Stimulated activated CD8-positive, alpha-beta memory T cell treated with anti-CD3 and anti-CD28 coated beads, Interleukin-4, amount 100 ng/mL, for 4 hours (primary cell): ENCODE measurements around the gene ZNF418.

Source experiments
- DNase-seq, 2 donors: peaks; one replicate each; pipeline ENCODE4 v3.0.0-alpha.2; 2020; ENCODE audit warnings: low read depth in 2 of 2, low spot score in 1 of 2

The ZNF418 gene

GRCh38 chr19:57934820-57935665 lies at the start of gene ZNF418:
Gene ZNF418 (minus strand): TSS chr19:57935402. CDS start chr19:57933822, 1,580 bp downstream.
- DNase-seq: peak in 1 of 2 donors; percentile 12

DNA sequence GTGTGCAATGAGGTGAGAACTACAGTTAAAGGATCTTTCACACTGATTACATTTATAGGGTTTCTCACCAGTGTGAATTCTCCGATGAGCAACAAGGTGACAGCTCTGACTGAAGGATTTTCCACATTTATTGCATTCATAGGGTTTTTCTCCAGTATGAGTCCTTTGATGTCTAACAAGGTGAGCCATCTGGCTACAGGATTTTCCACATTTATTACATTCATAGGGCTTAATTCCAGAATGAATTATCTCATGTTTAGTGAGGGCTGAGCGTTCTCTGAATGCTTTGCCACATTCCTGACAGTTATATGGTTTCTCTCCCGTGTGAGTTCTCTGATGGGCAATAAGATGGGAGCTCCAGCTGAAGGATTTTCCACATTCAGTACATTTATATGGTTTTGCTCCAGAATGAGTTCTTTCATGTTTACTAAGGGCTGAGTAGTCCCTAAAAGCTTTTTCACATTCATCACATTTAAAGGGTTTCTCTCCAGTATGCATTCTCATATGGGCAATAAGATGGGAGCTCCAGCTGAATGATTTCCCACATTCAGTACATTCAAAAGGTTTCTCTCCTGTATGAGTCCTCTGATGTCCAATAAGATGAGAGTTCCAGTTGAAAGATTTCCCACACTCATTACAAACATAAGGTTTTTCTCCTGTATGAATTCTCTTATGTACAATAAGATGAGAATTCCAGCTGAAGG lies 43.5 kb upstream of the ZNF418 start:
- no peak for DNase-seq

GRCh38 chr19:57974434-57974833 lies 39.2 kb upstream of the ZNF418 start, which contains the start of gene C19orf18:
Gene C19orf18 (minus strand): TSS chr19:57974534. CDS start chr19:57974432, 102 bp downstream.
- no peak for DNase-seq

- DNase-seq: no peak
Observed at GRCh38 chr19:57964761-57965160, 29.6 kb upstream of the ZNF418 start.

DNA sequence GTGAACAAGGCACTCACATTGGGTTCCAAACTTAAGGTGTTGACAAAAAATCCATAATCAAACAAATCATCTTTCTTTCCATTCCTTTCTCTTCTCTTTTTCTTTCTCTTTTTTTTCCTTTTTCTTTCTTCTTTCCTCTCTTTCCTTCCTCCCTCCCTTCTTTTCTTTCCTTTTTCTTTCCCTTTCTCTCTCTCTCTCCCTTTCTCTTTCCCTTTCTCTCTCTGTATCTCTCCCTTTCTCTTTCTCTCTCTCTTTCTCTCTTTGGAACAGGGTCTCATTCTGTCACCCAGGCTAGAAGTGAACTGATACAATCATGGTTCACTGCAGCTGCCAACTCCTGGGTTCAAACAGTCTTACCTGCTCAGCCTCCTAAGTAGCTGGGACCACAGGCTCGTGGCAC lies 26.6 kb upstream of the ZNF418 start:
- DNase-seq: no peak

- no peak for DNase-seq
Observed at GRCh38 chr19:57954996-57955395, 19.8 kb upstream of the ZNF418 start.

- no peak for DNase-seq
Observed at GRCh38 chr19:57949702-57950101, 14.5 kb upstream of the ZNF418 start.

DNA sequence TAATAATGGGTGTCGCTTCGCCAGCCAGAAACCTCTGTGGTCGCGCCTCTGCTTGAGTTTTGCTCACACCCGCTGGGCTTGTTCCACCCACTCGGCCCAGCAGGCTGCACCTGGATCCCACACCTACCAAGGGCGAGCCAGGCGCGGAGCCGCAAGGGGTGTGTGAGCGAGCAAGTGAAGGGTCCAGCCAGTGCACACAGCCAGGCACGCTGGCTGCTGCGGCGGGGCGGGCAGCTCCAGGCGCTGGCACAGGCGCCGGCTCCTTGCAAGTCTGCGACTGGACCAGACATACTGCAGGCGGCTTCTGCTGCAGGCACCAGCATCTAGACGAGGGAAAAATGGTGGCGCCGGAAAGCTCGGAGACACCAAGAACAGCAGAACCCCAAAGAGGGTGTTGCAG lies 14.1 kb upstream of the ZNF418 start:
- DNase-seq: no peak

DNA sequence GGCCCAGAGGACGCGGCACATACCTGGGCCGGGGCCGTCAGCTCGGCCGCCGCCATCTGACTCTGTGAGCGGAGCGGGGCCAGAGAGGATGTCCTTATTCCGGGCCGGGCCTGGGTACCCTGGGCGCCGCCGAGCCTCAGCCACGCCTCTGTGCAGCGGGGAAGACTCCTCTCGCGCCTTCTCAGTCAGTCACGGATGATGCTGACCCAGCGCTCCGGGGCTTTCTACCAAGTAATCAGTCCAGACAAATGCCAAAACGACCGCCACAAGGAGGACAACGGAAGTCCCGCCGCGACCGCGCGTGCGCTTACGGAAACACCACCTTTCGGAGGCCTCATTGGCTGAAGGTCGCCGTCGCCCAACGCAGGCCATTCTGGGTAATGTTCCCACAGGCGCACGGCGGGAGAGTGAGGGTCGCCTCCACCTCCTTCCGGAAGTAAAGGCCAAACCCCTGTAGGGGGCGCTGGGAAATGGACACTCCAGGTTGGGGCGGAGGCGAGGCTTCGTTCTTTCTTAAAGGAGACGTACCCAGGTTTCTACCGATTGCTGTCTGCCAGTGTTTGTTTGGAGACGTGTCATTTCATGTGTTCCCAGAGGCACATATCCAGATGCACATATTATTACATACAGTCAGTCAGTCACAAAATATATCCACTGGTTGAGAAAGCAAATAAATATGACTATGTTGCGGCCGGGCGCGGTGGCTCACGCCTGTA lies 12.4 kb upstream of the ZNF418 start, which contains the start of gene ZNF256:
ZNF256 (minus strand) TSS at position 288 of the 716 bp plus-strand sequence; CDS start at position 56, 232 bp downstream.
- peak; percentile 77 to 81 for DNase-seq

DNA sequence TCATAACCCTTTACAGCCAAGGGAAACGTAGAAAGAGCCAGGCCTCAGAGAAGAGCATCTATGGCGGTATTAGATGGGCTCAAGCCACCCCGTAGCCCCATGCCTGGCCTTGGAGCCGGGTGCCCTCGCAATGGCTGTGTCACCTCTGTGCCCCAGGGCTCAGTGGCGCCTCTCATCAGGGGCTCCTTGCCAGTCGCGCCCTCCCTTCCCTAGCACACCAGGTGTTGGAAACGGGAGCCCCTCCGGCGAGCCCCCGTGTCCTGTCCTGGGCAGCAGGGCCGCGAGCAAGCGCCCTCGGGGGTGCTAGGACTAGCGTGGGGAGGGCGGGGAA lies 11.9 kb upstream of the ZNF418 start:
- DNase-seq: no peak

DNA sequence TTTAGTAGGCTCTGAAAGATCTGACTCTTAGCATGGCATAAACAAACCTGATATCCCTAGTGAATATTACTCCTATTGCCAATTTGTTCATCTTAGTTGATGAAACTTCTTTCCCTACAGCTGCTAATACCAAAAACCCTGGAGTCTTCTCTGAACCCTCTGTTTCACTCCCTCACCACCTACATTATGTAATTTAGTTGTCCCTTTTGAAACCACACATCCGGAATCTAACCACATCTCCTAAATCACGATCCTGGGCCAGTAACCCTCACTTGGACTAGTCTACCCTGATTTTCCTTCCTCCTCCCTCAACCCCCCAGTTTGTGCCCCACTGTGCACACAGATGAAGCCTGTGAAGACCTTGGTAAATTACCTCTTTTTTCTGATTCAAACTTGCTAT lies 11.1 kb upstream of the ZNF418 start:
- DNase-seq: no peak

DNA sequence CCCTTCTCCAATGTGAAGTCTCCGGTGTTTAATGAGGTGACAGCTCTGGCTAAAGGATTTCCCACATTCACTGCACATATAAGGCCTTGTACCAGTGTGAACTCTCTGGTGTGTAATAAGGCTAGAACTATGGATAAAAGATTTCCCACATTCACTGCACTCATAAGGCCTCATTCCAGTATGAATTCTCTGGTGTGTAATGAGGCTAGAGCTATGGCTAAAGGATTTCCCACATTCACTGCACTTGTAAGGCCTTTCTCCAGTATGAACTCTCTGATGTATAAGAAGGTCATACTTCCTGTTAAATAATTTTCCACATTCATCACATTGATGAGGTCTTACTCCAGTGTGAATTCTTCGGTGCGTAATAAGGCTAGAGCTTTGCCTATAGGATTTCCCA lies 6.4 kb upstream of the ZNF418 start:
- DNase-seq: no peak

GRCh38 chr19:57935731-57936130 lies 529 bp upstream of the ZNF418 start:
- no peak for DNase-seq

GRCh38 chr19:57927587-57927986 lies 7.6 kb downstream of the ZNF418 start:
- DNase-seq: no peak

GRCh38 chr19:57916168-57916995 lies 18.8 kb downstream of the ZNF418 start, which contains the start of gene ZNF417:
Gene ZNF417 (minus strand): TSS chr19:57916592. CDS start chr19:57916411, 181 bp downstream.
- peak; percentile 74 to 81 for DNase-seq

- DNase-seq: no peak
Observed at GRCh38 chr19:57914531-57914930, 20.7 kb downstream of the ZNF418 start.

GRCh38 chr19:57907394-57907793 lies 27.8 kb downstream of the ZNF418 start:
- no peak for DNase-seq

DNA sequence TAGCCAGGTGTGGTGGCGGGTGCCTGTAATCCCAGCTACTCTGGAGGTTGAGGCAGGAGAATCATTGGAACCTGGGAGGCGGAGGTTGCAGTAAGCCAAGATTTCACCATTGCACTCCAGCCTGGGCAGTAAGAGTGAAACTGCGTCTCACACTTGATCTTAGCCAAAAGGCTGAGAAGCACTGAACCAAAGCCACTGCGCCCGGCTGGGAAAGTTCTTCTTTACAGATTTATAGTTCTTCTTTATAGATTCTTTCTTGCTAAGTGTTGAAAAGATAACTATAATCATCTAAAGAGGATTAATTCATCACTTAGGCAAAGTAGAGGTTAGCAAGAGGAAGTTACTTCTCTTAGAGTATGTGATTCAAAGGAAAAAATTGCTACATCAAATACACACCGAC lies 29.9 kb downstream of the ZNF418 start:
- no peak for DNase-seq

GRCh38 chr19:57903618-57904184 lies 31.5 kb downstream of the ZNF418 start:
- no peak for DNase-seq

- no peak for DNase-seq
Observed at GRCh38 chr19:57900311-57900710, 34.9 kb downstream of the ZNF418 start.
